ENCODE results near the gene DNAJB12. TPM values are rescaled to one million over a fixed set of nuclear protein-coding genes. Genes with fewer than 3 reads are reported as not detected.
A peak's percentile ranks its signal among the peaks of the same experiment; 100 is the strongest.
"Not testable (repeated sequence)": the region's sequence is repeated elsewhere in the genome, so short reads cannot be mapped to it uniquely, and the experiment has no call there.

The DNAJB12 gene
- total RNA-seq, 1 experiment from 2014 or later, result 25.8 TPM

DNA sequence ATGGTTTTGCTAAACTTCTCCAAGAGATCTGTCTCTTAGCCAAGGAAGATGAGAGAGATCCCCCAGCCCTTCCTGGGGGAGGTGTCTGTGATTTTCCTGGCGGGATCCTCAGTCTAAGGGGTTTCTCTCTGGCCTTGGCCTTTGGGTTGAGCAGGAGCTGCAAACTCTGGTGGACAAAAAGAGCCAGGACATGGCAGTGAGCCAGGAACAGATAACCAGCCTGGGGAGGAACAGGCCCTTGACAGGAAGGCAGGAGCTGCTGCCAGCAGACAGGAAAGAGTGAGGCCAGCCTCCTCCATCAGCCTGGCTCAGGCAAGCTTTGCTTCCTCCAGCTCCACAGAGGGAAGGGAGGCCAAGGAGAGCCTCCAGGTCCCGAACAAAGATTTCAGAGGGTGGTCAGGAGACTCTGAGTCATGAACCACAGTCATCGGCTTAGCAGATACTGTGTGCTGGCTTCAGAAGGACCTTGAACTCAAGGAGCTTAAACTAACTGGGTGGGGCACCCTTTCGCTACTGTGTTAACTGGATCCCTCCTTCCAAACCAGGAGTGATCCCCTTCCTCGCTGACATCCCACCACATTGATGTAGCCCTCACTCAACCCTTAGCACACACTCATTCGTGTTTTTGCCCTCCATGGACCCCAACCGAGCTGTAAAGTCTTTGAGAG, 46.3 kb downstream of the DNAJB12 start:
- Histone ChIP-seq H3K9ac (ENCODE audit: low read length) (peak overlapping the region; percentile 9), H2AFZ (ENCODE audit: low read depth, low read length, poor library complexity, severe bottlenecking) (peak overlapping the region; percentile 19), H3K4me1 (ENCODE audit: control insufficient read depth in 1 of 2, insufficient read depth in 2 of 2, low read length in 2 of 2) (peaks cover 30 to 53% of the 10 kb centered on the region in 2 experiments), H3K79me2 (ENCODE audit: insufficient read depth, low read length) (no peaks in the 10 kb centered on the region), H3K36me3 (ENCODE audit: control insufficient read depth in 1 of 2, insufficient read depth in 2 of 2, low read length in 2 of 2) (no peaks in the 10 kb centered on the region), H3K27me3 (ENCODE audit: insufficient read depth, low read length) (no peaks in the 10 kb centered on the region), H3K9me3 (ENCODE audit: control insufficient read depth in 1 of 2, insufficient read depth in 1 of 2, low read depth in 1 of 2, low read length in 2 of 2) (no peaks in the 10 kb centered on the region), H4K20me1 (ENCODE audit: insufficient read depth) (no peaks in the 10 kb centered on the region), H3K9me2 (ENCODE audit: insufficient read depth) (no peaks in the 10 kb centered on the region), H3K4me3 (replicated peaks in 1 of 2; ENCODE audit: low read depth in 1 of 2, low read length in 2 of 2) (peak overlapping the region in 1 of 2 experiments; percentile 5; a peak in 1 of 4 replicates), H3K27ac (ENCODE audit: low read depth, low read length) (peak overlapping the region; percentile 54), H3K4me2 (ENCODE audit: low read length) (peak overlapping the region; percentile 52)
- POLR2A ChIA-PET, result interaction anchor here (1.0 to 6.4 kb wide), 13 partner anchors 8 to 96 kb away, joined by 3 to 69 read pairs (median 9); partner anchors contain the start of gene DDIT4
- RAD21 ChIA-PET (ENCODE audit: low non-redundant PET in 1 of 2, low total read pairs in 2 of 2, uncharacterized antibody in 2 of 2, unreplicated experiment in 2 of 2), result interaction anchor here in 1 of 2 experiments (1.1 kb wide), 1 partner anchor 13 kb away, joined by 3 read pairs; no protein-coding TSS in a partner anchor
- ATAC-seq (peak; percentile 74), DNase-seq (ENCODE audit: low read depth, low spot score) (peak; percentile 82)
- TSS peak; percentile 87 for BruUV-seq (replicated peaks)
- intact Hi-C loops (cut with micrococcal nuclease), result no loop called here
- CTCF ChIA-PET, result interaction anchor here (0.8 to 1.7 kb wide), 4 partner anchors 11 to 183 kb away, joined by 3 to 5 read pairs (median 4); no protein-coding TSS in a partner anchor
- TF ChIP-seq FOSL1 (IDR thresholded peaks at IDR 0.05; ENCODE audit: low read depth) (no peak), SIN3A (IDR thresholded peaks at IDR 0.05; ENCODE audit: low read depth) (no peak), POLR2AphosphoS5 (IDR thresholded peaks at IDR 0.05; ENCODE audit: low read depth, low read length) (peak; percentile 79), EZH2 (IDR thresholded peaks at IDR 0.05) (no peak), EGR1 (IDR thresholded peaks at IDR 0.05; ENCODE audit: low read depth) (no peak), REST (IDR thresholded peaks at IDR 0.05; ENCODE audit: low read depth) (no peak), ZFX (IDR thresholded peaks at IDR 0.05) (peak; percentile 48; the same call in 1 of the 2 replicates), SRF (IDR thresholded peaks at IDR 0.05; ENCODE audit: low read depth) (no peak), TCF7L2 (IDR thresholded peaks at IDR 0.05; ENCODE audit: borderline replicate concordance, extremely low read depth, insufficient read depth, insufficient read length) (peak; percentile 83), YY1 (IDR thresholded peaks at IDR 0.05; ENCODE audit: extremely low read depth, insufficient replicate concordance, low read depth, low read length) (peak; percentile 36)
- TF ChIP-seq, protein P1, sequence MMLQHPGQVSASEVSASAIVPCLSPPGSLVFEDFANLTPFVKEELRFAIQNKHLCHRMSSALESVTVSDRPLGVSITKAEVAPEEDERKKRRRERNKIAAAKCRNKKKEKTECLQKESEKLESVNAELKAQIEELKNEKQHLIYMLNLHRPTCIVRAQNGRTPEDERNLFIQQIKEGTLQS (IDR thresholded peaks at IDR 0.05), result no peak
- TF ChIP-seq, protein P2, sequence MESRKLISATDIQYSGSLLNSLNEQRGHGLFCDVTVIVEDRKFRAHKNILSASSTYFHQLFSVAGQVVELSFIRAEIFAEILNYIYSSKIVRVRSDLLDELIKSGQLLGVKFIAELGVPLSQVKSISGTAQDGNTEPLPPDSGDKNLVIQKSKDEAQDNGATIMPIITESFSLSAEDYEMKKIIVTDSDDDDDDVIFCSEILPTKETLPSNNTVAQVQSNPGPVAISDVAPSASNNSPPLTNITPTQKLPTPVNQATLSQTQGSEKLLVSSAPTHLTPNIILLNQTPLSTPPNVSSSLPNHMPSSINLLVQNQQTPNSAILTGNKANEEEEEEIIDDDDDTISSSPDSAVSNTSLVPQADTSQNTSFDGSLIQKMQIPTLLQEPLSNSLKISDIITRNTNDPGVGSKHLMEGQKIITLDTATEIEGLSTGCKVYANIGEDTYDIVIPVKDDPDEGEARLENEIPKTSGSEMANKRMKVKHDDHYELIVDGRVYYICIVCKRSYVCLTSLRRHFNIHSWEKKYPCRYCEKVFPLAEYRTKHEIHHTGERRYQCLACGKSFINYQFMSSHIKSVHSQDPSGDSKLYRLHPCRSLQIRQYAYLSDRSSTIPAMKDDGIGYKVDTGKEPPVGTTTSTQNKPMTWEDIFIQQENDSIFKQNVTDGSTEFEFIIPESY (IDR thresholded peaks at IDR 0.05; ENCODE audit: extremely low read depth, insufficient replicate concordance, low read length), result peak; percentile 60

DNA sequence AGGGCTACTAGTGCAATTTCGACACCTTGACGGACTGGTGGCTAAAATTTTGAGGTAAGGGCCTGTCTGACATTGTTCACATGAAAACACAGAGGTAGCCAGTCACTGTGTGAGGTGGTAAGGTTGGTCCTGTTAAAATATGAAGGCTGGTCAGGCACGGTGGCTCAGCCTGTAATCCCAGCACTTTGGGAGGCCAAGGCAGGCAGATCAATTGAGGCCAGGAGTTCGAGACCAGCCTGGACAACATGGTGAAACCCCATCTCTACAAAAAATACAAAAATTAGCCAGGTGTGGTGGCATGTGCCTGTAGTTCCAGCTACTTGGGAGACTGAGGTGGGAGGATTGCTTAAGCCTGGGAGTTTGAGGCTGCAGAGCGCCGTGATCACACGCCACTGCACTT, 47.0 kb downstream of the DNAJB12 start:
- H3K4me1 ChIP-seq (ENCODE audit: control insufficient read depth in 1 of 2, insufficient read depth in 2 of 2, low read length in 2 of 2), result peaks cover 30 to 53% of the 10 kb centered on the region in 2 experiments
- ChIA-PET CTCF (interaction anchor here (1.1 to 1.7 kb wide), 3 partner anchors 10 to 182 kb away, joined by 3 to 5 read pairs (median 4); no protein-coding TSS in a partner anchor), POLR2A (interaction anchor here (0.6 to 6.4 kb wide), 10 partner anchors 10 to 47 kb away, joined by 3 to 69 read pairs (median 10); partner anchors contain the start of genes DDIT4 and DNAJB12), RAD21 (ENCODE audit: low non-redundant PET in 1 of 2, low total read pairs in 2 of 2, uncharacterized antibody in 2 of 2, unreplicated experiment in 2 of 2) (interaction anchor here in 1 of 2 experiments (1.1 kb wide), 1 partner anchor 14 kb away, joined by 3 read pairs; no protein-coding TSS in a partner anchor)
- H4K20me1 ChIP-seq (ENCODE audit: insufficient read depth); intact Hi-C loops (cut with micrococcal nuclease); H3K4me3 ChIP-seq (replicated peaks in 1 of 2; ENCODE audit: low read depth in 1 of 2, low read length in 2 of 2); H3K79me2 ChIP-seq (ENCODE audit: insufficient read depth, low read length); H2AFZ ChIP-seq (ENCODE audit: low read depth, low read length, poor library complexity, severe bottlenecking); H3K4me2 ChIP-seq (ENCODE audit: low read length); H3K9me2 ChIP-seq (ENCODE audit: insufficient read depth); H3K36me3 ChIP-seq (ENCODE audit: control insufficient read depth in 1 of 2, insufficient read depth in 2 of 2, low read length in 2 of 2); BruUV-seq (replicated peaks); H3K9me3 ChIP-seq (ENCODE audit: control insufficient read depth in 1 of 2, insufficient read depth in 1 of 2, low read depth in 1 of 2, low read length in 2 of 2); ATAC-seq; DNase-seq (ENCODE audit: low read depth, low spot score); H3K27me3 ChIP-seq (ENCODE audit: insufficient read depth, low read length): not testable (repeated sequence)
- H3K9ac ChIP-seq (ENCODE audit: low read length), result peak overlapping the region; percentile 9; the same call in 1 of the 2 replicates
- peak overlapping the region; percentile 54; the same call in 1 of the 2 replicates for H3K27ac ChIP-seq (ENCODE audit: low read depth, low read length)

All from HCT116 (cell line).